Neural progenitor cell (in vitro differentiated cells): ENCODE results near the gene HSPA1B.

Experiments
- EZH2 ChIP-seq: fragments of 200-600 bp; sonication (generic); IDR thresholded peaks from 2 replicates; pipeline ENCODE4 v1.6.1; 2017; ENCODE audit warnings: antibody characterized with exemption, mild to moderate bottlenecking, moderate library complexity
- EZH2phosphoT487 ChIP-seq: fragments of 200-600 bp; sonication (generic); IDR thresholded peaks from 2 replicates; pipeline ENCODE4 v1.6.1; 2017; ENCODE audit warnings: antibody characterized with exemption
- TF ChIP-seq, protein P1 (sequence below): fragments of 200-600 bp; sonication (generic); IDR thresholded peaks from 2 replicates; pipeline ENCODE4 v1.5.1; 2017; ENCODE audit warnings: antibody characterized with exemption, mild to moderate bottlenecking

DNA sequence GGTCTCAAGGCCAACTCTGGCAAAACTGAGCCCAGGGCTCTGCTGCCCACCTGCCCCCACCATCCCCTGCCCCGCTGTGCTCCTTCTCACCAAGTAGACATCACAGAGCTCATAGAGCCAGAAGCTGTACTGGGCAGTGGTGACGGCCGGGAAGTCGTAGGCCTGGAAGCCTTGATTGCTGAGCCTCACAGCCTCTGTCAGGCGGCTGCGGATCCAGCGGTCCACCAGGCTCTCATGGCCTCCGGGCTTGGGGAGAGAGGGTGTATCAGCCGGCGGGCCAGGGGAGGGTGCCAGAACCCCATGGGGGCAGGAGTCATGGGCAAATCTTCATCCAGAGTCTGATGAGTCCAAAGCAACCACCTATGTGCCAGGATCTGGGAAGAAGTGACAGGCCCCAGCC, 47.6 kb upstream of the HSPA1B start:
- TF ChIP-seq, protein P1, sequence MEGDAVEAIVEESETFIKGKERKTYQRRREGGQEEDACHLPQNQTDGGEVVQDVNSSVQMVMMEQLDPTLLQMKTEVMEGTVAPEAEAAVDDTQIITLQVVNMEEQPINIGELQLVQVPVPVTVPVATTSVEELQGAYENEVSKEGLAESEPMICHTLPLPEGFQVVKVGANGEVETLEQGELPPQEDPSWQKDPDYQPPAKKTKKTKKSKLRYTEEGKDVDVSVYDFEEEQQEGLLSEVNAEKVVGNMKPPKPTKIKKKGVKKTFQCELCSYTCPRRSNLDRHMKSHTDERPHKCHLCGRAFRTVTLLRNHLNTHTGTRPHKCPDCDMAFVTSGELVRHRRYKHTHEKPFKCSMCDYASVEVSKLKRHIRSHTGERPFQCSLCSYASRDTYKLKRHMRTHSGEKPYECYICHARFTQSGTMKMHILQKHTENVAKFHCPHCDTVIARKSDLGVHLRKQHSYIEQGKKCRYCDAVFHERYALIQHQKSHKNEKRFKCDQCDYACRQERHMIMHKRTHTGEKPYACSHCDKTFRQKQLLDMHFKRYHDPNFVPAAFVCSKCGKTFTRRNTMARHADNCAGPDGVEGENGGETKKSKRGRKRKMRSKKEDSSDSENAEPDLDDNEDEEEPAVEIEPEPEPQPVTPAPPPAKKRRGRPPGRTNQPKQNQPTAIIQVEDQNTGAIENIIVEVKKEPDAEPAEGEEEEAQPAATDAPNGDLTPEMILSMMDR: no peak
- no peak for TF ChIP-seq EZH2
- TF ChIP-seq EZH2phosphoT487: no peak
